Stimulated activated CD4-positive, alpha-beta T cell treated with anti-CD3 and anti-CD28 coated beads, Interleukin-1b, Interleukin-23, amount 100 ng/mL, for 24 hours (primary cell): Measurements from ENCODE around the gene PHLDB1.
A peak's percentile ranks its signal among the peaks of the same experiment; 100 is the strongest.
"Not testable (repeated sequence)": the region's sequence is repeated elsewhere in the genome, so short reads cannot be mapped to it uniquely, and the experiment has no call there.

Experiments
- DNase-seq, 4 experiments: peaks; one replicate each; pipeline ENCODE4 v3.0.0-alpha.2; 2020; ENCODE audit warnings: low read depth in 4 of 4, low spot score in 1 of 4

The PHLDB1 gene

DNA sequence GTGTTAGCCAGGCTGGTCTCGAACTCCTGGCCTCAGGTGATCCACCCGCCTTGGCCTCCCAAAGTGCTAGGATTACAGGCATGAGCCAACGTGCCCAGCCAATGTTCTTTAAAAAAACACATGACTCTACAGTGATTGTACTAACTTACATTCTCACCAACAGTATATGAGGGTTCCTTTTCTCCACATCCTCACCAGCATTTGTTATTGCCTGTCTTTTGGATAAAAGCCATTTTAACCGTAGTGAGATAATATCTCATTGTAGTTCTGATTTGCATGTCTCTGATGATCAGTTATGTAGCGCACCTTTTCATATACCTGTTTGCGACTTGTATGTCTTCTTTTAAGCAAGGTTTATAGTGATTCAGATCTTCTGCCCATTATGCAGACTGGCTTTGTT, 75.5 kb downstream of the PHLDB1 start:
- DNase-seq: not testable (repeated sequence)

DNA sequence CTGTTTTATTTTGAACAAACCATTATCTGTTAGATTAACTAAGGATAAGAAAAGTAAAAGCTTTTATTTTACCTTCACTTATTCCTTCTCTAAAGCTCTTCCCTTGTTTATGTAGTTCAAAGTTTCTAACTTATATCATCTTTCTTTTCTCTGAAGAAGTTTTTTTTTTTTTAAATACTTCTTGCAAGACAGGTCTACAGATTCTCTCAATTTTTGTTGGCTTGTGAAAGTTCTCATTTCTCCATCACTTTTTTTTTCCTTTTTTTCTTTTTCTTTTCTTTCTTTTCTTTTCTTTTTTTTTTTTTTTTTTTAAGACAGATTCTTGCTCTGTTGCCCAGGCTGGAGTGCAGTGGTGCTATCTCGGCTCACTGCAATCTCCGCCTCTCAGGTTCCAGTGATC, 76.8 kb downstream of the PHLDB1 start:
- DNase-seq: no peak

DNA sequence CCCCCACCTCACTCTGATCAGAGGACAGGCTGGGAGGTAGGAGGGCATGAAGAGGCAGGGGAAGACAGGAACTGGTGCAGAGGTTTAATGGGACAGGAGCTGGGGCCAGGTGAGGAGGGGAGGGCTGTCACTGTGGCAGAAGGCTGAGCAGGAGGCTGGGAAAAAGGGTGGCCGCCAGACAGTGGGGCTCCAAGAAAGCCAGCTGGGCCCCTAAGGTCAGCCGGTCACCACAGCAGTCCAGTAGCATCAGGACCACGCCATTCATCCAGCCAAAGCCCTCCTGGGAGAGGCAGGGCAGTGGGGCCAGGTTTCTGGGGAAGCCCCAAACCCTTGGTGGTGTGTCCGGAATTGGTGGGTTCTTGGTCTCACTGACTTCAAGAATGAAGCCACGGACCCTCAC, 80.5 kb downstream of the PHLDB1 start:
- no peak for DNase-seq

DNA sequence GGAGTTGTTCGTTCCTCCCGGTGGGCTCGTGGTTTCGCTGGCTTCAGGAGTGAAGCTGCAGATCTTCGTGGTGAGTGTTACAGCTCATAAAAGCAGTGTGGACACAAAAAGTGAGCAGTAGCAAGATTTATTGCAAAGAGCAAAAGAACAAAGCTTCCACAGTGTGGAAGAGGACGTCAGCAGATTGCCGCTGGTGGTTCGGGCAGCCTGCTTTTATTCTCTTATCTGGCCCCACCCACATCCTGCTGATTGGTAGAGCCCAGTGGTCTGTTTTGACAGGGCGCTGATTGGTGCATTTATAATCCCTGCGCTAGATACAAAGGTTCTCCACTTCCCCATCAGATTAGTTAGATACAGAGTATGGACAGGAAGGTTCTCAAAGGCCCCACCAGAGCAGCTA, 80.9 kb downstream of the PHLDB1 start:
- DNase-seq: not testable (repeated sequence)

DNA sequence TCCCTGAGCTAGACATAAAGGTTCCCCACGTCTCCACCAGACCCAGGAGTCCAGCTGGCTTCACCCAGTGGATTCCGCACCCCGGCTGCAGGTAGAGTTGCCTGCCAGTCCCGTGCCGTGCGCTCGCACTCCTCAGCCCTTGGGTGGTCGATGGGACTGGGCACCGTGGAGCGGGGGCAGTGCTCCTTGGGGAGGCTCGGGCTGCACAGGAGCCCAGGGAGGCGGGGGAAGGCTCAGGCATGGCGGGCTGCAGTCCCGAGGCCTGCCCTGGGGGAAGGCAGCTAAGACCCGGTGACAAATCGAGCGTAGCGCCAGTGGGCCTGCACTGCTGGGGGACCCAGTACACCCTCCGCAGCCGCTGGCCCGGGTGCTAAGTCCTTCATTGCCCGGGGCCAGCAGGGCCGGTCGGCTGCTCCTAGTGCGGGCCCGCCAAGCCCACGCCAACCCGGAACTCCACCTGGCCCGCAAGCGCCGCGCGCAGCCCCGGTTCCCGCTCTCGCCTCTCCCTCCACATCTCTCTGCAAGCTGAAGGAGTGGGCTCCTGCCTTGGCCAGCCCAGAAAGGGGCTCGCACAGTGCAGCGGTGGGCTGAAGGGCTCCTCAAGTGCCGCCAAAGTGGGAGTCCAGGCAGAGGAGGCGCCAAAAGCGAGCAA, 81.6 kb downstream of the PHLDB1 start:
- DNase-seq: no peak

DNA sequence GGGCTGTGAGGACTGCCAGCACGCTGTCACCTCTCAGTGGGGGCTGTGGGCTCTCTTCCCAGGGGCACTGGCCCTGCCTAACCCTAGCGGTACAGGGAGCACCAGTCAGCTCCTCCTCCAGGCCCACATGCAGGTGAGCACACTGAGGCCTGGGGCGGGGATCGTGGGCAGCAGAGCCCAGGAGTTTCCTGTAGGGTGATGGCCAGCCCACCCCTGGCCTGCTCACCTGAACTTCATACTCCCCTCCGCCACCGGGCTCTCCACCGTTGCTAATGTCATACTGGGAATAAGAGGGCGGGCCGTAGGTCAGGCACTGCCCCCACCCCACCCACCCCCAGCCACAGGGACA, 82.1 kb downstream of the PHLDB1 start:
- DNase-seq: no peak

DNA sequence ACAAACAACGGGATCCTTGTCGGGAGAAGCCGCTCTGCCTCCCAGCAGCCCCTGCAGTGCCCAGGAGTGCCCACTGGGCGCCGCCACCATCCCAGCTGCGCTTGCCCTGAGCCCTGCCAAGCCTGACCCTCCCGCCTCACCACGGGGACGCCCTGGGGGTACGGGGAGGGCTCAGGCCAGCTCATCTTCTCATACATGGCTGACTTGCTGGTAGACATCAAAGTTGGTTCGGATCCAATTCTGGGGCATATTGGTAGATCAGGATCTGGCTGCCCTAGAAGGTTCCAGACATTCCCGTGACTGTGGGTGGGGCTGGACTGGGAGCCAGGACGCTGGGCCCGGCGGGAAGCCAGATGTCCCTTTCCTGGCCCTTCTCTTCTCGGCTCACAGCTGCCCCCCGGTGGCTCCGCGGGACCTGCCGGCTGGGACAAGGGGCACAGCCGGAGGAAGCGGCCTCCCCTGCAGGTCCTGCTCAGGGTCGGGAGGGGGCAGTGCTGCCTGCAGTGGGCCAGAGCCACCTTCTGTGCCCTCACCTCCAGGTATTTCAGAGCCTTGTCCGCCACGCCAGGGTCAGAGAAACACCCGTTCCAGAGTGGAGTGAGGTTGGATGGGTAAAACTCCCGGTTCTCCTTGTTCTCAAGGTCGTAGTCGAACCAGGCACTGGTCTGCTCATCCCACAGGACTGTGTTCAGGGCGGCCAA, 82.6 kb downstream of the PHLDB1 start:
- DNase-seq: peak; percentile 50 to 80 (median 66)

DNA sequence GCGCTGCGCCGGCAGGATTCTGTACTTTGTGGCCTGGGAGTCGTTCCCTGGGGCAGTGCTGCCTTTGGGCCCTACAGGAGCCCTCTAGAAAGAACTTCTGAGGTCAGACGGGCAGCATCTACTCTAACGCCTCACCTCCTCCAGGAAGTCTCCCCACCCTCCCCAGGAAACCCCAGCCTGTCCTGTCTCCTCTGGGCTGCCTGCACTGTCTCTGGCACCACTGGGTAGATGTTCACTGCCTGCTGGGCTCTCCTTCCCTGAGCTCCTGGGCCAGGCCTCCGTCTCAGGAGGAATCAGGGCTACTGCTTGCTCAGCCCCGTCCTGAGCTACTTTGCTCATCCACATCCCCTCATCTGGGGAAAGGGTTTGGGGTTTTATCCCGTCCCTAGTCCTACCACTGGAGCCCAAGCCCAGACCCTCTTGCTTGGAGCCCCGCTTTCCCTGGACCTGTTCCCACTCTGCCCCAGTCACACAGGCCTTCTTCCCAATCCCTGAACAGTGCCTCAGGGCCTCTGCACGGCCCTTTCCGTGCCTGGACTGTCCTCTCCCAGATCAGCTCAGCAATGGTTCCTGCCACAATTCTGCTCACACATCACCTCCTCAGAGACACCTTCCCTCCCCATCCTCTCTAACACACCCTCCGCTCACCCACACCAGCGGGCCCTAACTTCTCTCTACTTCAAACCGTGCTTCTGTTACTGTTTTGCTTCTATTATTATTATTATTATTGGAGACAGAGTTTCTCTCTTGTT, 83.3 kb downstream of the PHLDB1 start:
- DNase-seq: no peak

DNA sequence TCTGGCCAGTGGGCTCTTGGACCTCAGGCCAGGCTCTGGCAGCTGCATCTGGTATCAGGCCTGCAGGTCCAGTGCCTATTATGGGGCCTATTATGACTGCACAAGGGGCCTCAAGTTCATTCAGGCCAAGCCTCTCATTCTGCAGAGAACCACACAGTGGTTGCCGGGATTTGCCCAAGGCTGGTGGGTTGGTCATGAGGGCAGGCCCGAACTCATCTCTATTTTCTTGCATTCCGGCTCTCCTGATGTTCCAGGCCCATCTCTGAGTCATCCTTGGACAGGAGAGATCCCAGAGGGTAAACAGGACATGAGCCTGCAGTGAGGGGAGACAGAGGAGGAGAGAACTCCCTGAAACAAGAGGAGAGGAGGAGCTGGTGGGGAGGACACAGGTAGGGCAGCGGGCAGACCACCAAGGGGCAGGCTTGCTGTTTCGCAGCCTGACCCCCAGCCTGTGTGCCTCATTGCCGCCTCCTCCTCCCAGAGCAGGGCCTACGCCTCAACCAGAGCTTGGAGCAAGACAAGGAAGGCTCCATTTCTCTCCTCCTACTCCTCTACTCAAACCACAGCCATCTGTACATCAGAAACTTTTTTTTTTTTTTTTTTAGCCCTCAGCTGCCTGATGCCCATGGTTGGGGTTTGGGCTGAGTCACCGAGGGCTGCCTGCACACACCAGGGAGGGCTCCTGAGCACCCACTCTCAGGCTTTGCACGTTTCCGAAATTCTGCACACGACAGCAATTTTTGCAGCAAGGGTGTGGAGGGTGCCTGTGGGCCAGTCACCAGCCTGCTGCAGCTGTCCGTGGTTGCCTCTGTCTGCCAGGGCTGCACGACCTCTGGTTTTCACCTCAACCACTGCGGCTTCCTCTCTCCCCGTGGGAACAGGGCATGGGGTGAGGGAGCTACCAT, 84.8 kb downstream of the PHLDB1 start:
- peak in 2 of 4 experiments; percentile 30 to 42 for DNase-seq

DNA sequence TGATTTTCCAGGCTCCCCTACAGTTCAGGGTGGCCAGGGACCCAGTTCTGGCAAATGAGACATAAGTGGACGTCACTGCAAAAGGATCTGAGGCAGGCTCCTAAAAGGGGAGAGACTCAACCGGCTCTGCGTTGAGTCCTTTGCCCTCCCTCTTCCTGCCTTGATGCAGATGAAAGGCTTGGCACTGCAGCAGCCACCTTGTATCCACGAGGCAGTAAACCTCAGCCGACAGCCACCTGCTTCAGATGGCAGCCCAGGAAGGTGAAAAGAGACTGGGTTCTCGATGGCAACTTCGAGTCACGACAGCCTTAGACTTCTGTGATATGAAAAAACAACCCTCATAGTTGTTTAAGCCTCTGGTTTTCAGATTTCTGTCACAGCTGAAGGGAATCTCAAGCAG, 86.8 kb downstream of the PHLDB1 start:
- no peak for DNase-seq

DNA sequence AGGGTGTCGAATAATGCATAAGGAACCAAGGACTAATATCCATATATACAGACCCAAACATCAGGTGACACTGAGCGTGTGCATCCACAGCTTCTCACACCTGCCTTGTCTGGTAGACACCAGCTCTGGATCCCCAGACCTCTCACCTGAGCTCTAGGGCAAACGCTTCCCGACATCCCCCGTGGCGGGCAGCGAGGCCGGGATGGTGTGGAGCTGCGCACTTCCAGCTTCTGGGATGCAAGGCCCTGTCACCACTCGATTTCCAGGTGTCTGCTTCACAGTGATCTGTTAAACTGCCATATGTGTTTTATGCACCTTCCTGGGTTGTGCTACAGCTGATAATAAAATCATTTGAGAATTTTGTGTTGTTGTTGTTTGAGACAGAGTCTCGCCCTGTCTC, 87.4 kb downstream of the PHLDB1 start:
- no peak for DNase-seq

DNA sequence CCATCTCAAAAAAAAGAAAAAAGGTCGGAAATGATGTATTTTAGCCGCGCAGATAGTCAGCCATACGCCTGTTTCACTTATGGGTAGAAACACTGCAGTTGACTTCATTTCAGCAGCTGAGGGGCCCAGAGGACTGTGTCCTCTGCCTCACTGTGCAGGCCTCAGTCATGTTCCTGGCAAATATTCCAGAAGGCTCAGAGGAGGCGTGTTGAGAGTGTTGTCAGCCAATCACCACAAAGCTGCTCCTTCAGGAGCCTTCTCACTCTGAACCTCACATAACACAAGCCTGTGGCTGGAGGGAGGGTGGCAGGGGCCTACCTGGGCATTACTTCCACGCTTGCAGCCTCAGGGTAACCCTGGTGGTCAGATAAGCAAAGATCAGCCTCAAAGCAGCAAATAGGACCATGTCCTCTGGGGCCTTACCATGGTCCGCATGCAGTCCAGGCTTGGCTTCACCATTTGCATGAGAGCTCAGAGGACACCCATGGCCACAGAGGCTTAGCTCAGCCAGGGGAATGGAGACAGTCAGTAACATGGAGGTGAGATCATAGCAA, 89.3 kb downstream of the PHLDB1 start:
- DNase-seq: no peak

DNA sequence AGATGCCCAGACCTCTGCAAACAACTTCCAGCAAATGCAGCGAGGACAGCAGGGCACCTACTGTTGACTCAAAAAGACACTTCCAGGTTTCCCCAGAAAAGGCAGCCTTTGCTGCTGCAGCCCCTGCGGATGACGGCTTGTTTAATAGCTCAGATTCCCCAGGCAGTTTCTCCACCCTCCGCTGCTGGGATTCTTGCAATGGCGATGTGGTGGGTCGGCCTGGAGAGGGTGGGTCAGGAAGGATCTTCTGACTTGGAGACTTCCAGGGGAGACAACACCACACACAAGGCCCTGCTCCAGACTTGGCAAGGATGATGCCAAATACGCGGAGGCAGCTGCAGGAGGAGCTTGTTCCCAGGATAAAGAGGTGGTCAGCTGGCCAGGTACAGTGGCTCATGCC, 89.9 kb downstream of the PHLDB1 start:
- DNase-seq: no peak

DNA sequence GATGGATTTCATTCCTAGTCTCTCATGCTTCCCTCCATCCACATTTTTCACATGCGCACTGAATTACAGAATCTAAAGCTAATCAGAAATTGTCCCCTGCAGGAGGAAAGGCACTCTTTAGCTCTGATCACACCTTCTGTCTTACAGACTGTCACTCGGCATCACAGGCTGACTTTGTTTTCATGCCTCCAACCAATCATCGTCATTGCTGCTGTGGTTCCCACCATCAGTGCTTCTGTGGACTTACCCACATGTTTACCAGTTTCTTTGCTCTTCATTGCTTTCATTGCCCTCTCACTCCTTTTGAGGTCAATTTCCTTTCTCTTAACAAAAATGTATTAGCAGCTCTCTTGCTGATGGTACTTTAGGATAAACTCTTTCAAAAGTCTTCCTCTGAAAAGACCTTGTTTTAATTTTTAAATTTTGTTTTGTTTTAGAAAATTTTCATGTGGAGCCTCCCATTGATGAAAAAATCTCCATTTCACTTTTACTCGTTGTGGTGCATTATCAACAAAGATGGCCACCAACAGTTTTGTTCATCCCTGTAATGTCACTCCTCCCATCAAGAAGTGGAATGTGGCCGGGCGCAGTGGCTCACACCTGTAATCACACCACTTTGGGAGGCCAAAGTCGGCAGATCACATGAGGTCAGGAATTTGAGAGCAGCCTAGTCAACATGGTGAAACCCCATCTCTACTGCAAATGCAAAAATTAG, 92.2 kb downstream of the PHLDB1 start:
- no peak for DNase-seq

DNA sequence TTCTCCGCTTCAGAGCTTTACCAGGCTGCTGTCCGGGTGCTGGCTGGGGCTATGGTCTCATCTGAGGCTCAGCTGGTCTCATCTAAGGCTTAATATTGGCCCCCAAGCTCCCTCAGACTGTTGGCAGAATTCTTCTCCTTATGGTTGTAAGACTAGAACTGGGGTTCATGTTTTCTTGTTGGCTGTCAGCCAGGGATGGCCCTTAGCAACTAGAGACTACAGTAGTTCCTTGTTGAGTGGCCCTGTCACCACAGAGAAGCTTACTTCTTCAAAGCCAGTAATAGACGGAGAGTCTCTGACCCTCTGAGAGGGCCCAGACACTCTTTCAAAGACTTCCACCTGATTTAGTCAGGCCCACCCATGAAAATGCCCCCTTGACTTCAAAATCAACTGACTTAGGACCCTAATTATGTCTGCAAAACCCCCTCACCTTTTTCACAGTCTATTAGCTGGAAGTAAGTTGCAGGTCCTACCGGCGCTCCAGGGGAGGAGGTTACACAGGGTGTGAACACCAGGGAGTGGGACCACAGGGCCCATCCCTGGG, 96.2 kb downstream of the PHLDB1 start:
- no peak for DNase-seq

DNA sequence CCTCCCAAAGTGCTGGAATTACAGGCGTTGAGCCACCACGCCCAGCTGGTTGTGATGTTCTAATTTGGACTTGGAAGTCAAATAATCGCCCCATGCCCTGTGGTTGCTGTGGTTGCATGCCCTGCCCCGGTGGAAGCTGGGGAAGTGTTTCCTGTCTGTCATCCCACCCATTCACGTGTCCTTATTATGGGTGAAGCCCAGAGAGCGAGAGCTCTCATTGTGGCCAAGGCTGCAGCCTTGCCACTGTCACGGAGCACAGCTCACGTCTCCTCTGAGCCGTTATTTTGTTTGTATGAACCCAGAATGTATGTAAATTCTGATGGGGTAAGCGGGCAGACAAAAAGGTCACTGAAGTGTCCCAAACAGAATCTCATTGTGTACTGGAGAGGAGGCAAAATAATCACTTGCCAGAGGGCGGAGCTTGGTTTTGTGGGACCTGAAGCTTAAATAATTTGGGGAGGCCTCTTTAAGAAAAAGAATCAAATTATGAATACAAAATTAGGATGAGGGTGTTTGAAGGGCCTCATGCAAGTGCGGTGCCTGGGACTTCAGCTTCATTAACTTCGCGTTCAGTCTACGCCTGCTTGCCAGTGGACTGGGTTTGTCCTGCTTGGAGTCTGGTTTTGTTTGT, 97.8 kb downstream of the PHLDB1 start:
- DNase-seq: no peak

DNA sequence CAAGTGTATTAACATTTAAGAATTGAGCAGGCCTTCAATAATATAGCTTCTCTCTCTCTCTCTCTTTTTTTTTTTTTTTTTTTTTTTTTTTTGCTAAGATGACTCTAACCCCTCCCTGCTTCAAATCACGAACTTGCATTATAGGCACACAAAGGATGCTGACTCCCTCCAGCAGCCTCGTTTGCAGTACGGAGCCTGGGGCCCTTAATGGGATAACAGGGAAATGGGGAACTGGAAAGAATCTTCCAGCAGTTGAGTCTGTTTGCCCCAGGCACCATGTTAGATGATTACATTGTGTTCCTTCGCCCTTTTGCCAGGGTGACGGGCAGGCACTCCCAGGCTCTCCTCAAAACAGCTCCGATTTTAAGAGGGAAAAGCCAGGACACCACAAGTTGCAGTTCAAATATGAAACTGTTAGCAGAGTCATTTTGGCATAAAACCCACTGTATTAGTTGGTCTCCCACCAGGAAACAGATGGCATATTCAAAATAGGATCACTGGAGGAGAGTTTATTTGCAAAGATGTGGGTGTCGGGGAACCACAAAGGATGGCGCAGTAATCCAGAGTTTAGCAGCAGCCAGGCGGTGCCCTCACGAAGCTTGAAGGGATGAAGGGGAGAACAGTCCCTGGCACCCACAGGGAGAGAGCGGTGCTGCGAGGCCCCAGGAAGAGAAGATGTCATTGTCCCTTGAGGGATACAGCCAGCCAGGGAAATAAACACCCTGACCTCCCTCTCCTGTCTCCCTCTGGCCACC, 98.6 kb downstream of the PHLDB1 start:
- DNase-seq: no peak

DNA sequence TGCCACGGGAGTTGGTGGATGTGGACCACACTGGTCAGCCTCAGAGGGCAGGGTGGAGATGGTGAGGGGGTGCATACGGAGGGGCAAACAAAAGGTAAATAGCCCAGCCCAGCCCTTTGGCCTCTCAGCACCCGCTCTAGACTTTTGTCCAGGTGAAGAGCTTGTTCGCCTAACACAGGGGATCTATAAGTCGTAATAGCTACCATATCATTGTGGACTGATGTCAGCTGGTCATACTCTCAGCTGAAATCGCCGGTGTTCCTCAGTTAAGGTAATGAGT, 99.1 kb downstream of the PHLDB1 start:
- DNase-seq: no peak
